GM06990 (cell line): ENCODE data around the gene CDH20.

Experiments used
- DNase-seq: peaks from one replicate; pipeline ENCODE4 v3.0.0-alpha.2; 2011; ENCODE audit not compliant: insufficient read length; ENCODE audit errors: extremely low read depth
- H3K27me3 ChIP-seq: replicated peaks from 2 replicates; pipeline ENCODE4 v1.6.0; 2011; ENCODE audit warnings: low read length; ENCODE audit not compliant: control insufficient read depth, insufficient read depth
- H3K36me3 ChIP-seq: 2 replicates; pipeline ENCODE4 v1.5.1; 2011; ENCODE audit warnings: low read length; ENCODE audit not compliant: control insufficient read depth, insufficient read depth
- H3K4me3 ChIP-seq: replicated peaks from 2 replicates; pipeline ENCODE4 v1.5.1; 2011; ENCODE audit warnings: low read depth, mild to moderate bottlenecking, control low read depth, low read length
- TF ChIP-seq, protein P1 (sequence below): IDR thresholded peaks from 2 replicates; pipeline ENCODE4 v1.5.1; 2011; ENCODE audit warnings: low read length, control low read depth, mild to moderate bottlenecking, inconsistent platforms; ENCODE audit not compliant: insufficient read depth, poor library complexity, severe bottlenecking

Gene CDH20

DNA sequence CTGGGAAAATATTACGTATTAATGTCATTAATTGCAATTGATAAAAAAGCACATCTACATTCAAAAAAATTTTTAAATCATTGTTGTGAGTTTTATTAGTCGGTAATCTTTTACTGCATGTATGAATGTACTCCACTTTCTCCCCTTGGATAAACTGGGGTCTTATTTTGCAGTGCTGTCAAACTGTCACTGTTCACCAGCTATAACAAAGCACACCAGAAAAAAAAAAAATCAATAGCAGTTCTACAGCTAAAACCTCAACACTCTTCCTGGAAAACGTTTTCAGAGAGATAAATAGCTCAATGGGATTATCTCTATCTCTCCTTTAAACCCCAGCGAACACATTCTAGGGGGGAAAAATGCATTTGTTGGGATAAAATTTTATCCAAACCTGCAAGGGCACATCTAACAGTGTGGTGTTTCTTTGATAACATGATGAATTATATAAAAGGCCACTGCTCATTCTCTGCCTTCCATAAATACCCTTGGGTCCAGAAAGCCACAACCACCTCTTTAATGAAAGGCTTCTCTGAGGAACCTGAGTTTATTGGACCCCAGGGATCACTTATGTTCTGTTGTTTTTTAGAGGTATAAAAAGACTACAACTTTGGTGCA is 219.9 kb downstream of the CDH20 start:
- Histone ChIP-seq H3K4me3 (no peak overlapping the region), H3K36me3 (no peaks in the 10 kb centered on the region), H3K27me3 (no peaks in the 10 kb centered on the region)
- TF ChIP-seq, protein P1, sequence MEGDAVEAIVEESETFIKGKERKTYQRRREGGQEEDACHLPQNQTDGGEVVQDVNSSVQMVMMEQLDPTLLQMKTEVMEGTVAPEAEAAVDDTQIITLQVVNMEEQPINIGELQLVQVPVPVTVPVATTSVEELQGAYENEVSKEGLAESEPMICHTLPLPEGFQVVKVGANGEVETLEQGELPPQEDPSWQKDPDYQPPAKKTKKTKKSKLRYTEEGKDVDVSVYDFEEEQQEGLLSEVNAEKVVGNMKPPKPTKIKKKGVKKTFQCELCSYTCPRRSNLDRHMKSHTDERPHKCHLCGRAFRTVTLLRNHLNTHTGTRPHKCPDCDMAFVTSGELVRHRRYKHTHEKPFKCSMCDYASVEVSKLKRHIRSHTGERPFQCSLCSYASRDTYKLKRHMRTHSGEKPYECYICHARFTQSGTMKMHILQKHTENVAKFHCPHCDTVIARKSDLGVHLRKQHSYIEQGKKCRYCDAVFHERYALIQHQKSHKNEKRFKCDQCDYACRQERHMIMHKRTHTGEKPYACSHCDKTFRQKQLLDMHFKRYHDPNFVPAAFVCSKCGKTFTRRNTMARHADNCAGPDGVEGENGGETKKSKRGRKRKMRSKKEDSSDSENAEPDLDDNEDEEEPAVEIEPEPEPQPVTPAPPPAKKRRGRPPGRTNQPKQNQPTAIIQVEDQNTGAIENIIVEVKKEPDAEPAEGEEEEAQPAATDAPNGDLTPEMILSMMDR, result no peak
- DNase-seq, result no peak

DNA sequence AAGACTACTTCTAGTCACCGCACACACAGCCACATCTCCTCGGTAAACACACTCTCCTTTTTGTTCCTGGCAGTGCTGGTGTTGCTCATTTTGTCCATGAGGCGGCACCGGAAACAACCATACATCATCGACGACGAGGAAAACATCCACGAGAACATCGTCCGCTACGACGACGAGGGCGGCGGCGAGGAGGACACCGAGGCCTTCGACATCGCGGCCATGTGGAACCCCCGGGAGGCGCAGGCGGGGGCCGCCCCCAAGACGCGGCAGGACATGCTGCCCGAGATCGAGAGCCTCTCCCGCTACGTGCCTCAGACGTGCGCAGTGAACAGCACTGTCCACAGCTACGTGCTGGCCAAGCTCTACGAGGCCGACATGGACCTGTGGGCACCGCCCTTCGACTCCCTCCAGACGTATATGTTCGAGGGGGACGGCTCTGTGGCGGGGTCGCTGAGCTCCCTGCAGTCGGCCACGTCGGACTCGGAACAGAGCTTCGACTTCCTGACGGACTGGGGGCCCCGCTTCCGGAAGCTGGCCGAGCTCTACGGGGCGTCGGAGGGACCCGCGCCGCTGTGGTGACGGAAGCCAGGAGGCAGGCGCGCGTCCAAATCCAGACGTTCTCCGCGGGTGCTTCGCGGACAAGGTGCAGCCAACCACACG is 221.0 kb downstream of the CDH20 start:
- H3K4me3 ChIP-seq, result no peak overlapping the region
- DNase-seq, result no peak
- H3K36me3 ChIP-seq, result no peaks in the 10 kb centered on the region
- TF ChIP-seq, protein P1, result no peak
- H3K27me3 ChIP-seq, result no peaks in the 10 kb centered on the region

DNA sequence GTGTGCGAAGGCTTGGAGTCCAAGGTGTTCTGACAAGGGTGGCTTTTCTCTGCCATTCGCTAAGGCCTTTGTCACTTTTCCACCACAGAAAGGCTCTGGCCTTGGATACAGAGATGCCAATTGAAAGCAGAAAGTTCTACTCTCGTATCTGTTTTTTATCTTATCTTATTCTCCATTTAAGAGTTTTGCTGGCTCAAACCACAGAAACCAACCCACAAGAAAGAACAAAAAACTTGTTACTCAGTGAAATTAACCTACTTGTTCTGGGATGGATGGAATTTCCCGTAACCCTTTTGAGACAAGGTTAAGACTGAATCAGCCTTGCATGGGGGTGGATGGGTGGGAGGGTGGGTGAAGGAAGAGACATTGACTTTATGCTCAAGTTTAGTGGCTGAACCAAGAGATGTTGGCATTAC is 221.7 kb downstream of the CDH20 start:
- no peak for DNase-seq
- Histone ChIP-seq H3K27me3 (no peaks in the 10 kb centered on the region), H3K36me3 (no peaks in the 10 kb centered on the region), H3K4me3 (no peak overlapping the region)
- TF ChIP-seq, protein P1, result no peak

DNA sequence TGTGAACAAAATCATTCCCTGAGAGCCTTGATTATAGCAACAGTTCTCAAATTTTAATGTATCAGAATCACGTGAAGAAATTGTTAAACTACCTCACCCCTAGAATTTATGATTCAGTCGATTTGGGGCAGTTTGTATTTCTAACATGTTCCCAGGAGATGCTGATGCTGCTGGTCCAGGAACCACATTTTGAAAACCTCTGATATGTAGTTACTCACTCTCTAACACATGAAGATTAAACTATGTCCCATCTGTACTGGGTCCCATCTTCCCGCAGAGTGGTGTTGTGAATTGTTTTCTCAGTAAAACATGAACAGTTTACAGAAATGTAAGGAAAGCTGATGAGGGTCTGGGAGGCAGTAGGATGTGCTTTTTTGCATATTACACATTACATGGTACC is 223.1 kb downstream of the CDH20 start:
- DNase-seq, result no peak
- H3K4me3 ChIP-seq, result no peak overlapping the region
- H3K36me3 ChIP-seq, result no peaks in the 10 kb centered on the region
- no peaks in the 10 kb centered on the region for H3K27me3 ChIP-seq
- TF ChIP-seq, protein P1, result no peak

DNA sequence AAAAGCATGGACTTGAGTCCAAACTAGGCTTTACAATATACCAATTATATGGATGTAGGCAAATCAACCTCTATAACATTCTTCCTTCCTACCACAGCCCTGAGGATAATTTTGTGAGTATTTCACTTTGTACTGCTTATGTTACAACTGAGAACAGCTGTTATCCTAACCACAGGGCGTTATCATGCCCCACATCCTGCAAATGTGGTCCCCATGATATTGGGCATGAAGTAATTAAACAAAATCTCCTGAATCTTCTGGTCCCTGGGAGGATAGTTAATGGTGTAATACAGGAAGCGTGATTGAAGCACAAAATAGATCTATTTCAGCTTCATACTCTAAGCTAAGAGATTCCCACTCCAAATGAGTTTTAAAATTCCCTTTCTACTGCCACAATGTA is 223.6 kb downstream of the CDH20 start:
- TF ChIP-seq, protein P1, result no peak
- DNase-seq, result no peak
- Histone ChIP-seq H3K4me3 (no peak overlapping the region), H3K36me3 (no peaks in the 10 kb centered on the region), H3K27me3 (no peaks in the 10 kb centered on the region)
